Measurements from ENCODE around the gene BTG2. TPM values are rescaled to one million over a fixed set of nuclear protein-coding genes. Genes with fewer than 3 reads are reported as not detected.

BTG2 gene
- total and polyA plus RNA-seq, 2 experiments from 2014 or later, result 6.3 to 9.1 TPM

- no peak overlapping the region for H3K4me3 Mint-ChIP-seq
- H3K36me3 Mint-ChIP-seq (ENCODE audit: low read depth), result no peaks in the 10 kb centered on the region
- H3K27me3 ChIP-seq (ENCODE audit: insufficient read depth), result peaks cover 75% of the 10 kb centered on the region
- TF ChIP-seq STAT1 (IDR thresholded peaks at IDR 0.05; ENCODE audit: unreplicated experiment), result no peak
- no peak for TF ChIP-seq JUNB (IDR thresholded peaks at IDR 0.05; ENCODE audit: unreplicated experiment)
- TF ChIP-seq, protein P1, sequence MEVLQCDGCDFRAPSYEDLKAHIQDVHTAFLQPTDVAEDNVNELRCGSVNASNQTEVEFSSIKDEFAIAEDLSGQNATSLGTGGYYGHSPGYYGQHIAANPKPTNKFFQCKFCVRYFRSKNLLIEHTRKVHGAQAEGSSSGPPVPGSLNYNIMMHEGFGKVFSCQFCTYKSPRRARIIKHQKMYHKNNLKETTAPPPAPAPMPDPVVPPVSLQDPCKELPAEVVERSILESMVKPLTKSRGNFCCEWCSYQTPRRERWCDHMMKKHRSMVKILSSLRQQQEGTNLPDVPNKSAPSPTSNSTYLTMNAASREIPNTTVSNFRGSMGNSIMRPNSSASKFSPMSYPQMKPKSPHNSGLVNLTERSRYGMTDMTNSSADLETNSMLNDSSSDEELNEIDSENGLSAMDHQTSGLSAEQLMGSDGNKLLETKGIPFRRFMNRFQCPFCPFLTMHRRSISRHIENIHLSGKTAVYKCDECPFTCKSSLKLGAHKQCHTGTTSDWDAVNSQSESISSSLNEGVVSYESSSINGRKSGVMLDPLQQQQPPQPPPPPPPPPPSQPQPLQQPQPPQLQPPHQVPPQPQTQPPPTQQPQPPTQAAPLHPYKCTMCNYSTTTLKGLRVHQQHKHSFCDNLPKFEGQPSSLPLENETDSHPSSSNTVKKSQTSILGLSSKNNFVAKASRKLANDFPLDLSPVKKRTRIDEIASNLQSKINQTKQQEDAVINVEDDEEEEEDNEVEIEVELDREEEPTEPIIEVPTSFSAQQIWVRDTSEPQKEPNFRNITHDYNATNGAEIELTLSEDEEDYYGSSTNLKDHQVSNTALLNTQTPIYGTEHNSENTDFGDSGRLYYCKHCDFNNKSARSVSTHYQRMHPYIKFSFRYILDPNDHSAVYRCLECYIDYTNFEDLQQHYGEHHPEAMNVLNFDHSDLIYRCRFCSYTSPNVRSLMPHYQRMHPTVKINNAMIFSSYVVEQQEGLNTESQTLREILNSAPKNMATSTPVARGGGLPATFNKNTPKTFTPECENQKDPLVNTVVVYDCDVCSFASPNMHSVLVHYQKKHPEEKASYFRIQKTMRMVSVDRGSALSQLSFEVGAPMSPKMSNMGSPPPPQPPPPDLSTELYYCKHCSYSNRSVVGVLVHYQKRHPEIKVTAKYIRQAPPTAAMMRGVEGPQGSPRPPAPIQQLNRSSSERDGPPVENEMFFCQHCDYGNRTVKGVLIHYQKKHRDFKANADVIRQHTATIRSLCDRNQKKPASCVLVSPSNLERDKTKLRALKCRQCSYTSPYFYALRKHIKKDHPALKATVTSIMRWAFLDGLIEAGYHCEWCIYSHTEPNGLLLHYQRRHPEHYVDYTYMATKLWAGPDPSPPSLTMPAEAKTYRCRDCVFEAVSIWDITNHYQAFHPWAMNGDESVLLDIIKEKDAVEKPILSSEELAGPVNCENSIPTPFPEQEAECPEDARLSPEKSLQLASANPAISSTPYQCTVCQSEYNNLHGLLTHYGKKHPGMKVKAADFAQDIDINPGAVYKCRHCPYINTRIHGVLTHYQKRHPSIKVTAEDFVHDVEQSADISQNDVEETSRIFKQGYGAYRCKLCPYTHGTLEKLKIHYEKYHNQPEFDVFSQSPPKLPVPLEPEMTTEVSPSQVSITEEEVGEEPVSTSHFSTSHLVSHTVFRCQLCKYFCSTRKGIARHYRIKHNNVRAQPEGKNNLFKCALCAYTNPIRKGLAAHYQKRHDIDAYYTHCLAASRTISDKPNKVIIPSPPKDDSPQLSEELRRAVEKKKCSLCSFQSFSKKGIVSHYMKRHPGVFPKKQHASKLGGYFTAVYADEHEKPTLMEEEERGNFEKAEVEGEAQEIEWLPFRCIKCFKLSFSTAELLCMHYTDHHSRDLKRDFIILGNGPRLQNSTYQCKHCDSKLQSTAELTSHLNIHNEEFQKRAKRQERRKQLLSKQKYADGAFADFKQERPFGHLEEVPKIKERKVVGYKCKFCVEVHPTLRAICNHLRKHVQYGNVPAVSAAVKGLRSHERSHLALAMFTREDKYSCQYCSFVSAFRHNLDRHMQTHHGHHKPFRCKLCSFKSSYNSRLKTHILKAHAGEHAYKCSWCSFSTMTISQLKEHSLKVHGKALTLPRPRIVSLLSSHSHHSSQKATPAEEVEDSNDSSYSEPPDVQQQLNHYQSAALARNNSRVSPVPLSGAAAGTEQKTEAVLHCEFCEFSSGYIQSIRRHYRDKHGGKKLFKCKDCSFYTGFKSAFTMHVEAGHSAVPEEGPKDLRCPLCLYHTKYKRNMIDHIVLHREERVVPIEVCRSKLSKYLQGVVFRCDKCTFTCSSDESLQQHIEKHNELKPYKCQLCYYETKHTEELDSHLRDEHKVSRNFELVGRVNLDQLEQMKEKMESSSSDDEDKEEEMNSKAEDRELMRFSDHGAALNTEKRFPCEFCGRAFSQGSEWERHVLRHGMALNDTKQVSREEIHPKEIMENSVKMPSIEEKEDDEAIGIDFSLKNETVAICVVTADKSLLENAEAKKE (CRISPR knock-in tag; IDR thresholded peaks at IDR 0.05), result no peak
- no peak for TF ChIP-seq ZNF114 (CRISPR knock-in tag; IDR thresholded peaks at IDR 0.05)
- no peak for TF ChIP-seq REST (IDR thresholded peaks at IDR 0.05; ENCODE audit: unreplicated experiment)
- no peak for TF ChIP-seq ETS1 (IDR thresholded peaks at IDR 0.05)
- no peak for TF ChIP-seq NANOG (IDR thresholded peaks at IDR 0.05; ENCODE audit: borderline replicate concordance)
- TF ChIP-seq CREB1 (CRISPR knock-in tag; IDR thresholded peaks at IDR 0.05; ENCODE audit: low read depth), result no peak
- TF ChIP-seq EZH2 (IDR thresholded peaks at IDR 0.05; ENCODE audit: low read depth, unreplicated experiment), result no peak
- TF ChIP-seq, protein P2, sequence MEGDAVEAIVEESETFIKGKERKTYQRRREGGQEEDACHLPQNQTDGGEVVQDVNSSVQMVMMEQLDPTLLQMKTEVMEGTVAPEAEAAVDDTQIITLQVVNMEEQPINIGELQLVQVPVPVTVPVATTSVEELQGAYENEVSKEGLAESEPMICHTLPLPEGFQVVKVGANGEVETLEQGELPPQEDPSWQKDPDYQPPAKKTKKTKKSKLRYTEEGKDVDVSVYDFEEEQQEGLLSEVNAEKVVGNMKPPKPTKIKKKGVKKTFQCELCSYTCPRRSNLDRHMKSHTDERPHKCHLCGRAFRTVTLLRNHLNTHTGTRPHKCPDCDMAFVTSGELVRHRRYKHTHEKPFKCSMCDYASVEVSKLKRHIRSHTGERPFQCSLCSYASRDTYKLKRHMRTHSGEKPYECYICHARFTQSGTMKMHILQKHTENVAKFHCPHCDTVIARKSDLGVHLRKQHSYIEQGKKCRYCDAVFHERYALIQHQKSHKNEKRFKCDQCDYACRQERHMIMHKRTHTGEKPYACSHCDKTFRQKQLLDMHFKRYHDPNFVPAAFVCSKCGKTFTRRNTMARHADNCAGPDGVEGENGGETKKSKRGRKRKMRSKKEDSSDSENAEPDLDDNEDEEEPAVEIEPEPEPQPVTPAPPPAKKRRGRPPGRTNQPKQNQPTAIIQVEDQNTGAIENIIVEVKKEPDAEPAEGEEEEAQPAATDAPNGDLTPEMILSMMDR (conservative IDR thresholded peaks at IDR 0.05; ENCODE audit: low read depth in 2 of 2), result no peak
- TF ChIP-seq POLR2AphosphoS5 (IDR thresholded peaks at IDR 0.05; ENCODE audit: low read depth), result no peak
- no peak for TF ChIP-seq ZNF331 (CRISPR knock-in tag; IDR thresholded peaks at IDR 0.05; ENCODE audit: low read depth)
- TF ChIP-seq EZH2phosphoT487 (IDR thresholded peaks at IDR 0.05; ENCODE audit: unreplicated experiment), result no peak
- H3K27me3 Mint-ChIP-seq (ENCODE audit: insufficient read depth, low read depth, poor library complexity), result peaks cover 22% of the 10 kb centered on the region
- H3K27ac Mint-ChIP-seq, result no peak overlapping the region
- no peaks in the 10 kb centered on the region for H3K79me2 ChIP-seq (replicated peaks; ENCODE audit: insufficient read depth)
- no peak overlapping the region for H3K4me3 ChIP-seq
- peaks cover 9% of the 10 kb centered on the region for H3K4me1 ChIP-seq (ENCODE audit: insufficient read depth)
- no peak overlapping the region for H3K4me2 ChIP-seq
- ATAC-seq (no peak), DNase-seq (ENCODE audit: low spot score) (no peak)
- peaks cover 22% of the 10 kb centered on the region for H3K4me1 Mint-ChIP-seq
- H3K36me3 ChIP-seq (ENCODE audit: insufficient read depth), result no peaks in the 10 kb centered on the region
- H2AFZ ChIP-seq, result no peak overlapping the region
- H3K9me3 Mint-ChIP-seq, result no peaks in the 10 kb centered on the region
- H4K20me1 ChIP-seq (replicated peaks; ENCODE audit: insufficient read depth), result no peaks in the 10 kb centered on the region
- no peaks in the 10 kb centered on the region for H3F3A ChIP-seq (replicated peaks; ENCODE audit: low read depth)
- no peak overlapping the region for H3K27ac ChIP-seq (ENCODE audit: low read depth)
- H3K9me2 ChIP-seq (ENCODE audit: insufficient read depth), result no peaks in the 10 kb centered on the region
Observed at GRCh38 chr1:203318229-203318517, 12.9 kb downstream of the BTG2 start.
